Ovary (tissue), 9 donors: ENCODE results near the gene YAP1. TPM values are rescaled to one million over a fixed set of nuclear protein-coding genes. Genes with fewer than 3 reads are reported as not detected.

Source experiments
- DNase-seq, 5 donors: peaks; one replicate each; pipeline ENCODE4 v3.0.0-alpha.2; 2019 to 2020
- H3K27ac ChIP-seq, 2 donors: fragments of 200-600 bp; one replicate each; pipeline versions ENCODE4 v1.5.1 to v1.8.0; 2019 to 2022
- H3K27me3 ChIP-seq: fragments of 200-600 bp; one replicate; pipeline ENCODE4 v1.8.0; 2022
- H3K36me3 ChIP-seq: fragments of 200-600 bp; sonication (generic); one replicate; pipeline ENCODE4 v1.5.1; 2019
- H3K4me1 ChIP-seq: one replicate; pipeline ENCODE4 v1.8.1; 2013; ENCODE audit warnings: mild to moderate bottlenecking, moderate library complexity; ENCODE audit not compliant: insufficient read depth
- H3K4me3 ChIP-seq: fragments of 200-600 bp; sonication (generic); one replicate; pipeline ENCODE4 v1.5.1; 2017
- H3K9me3 ChIP-seq, 2 donors: fragments of 200-600 bp in 1 of 2; sonication (generic) in 1 of 2; one replicate each; pipeline versions ENCODE4 v1.5.1 to v1.8.1; 2013 to 2019; ENCODE audit warnings: mild to moderate bottlenecking in 1 of 2, moderate library complexity in 1 of 2
- EP300 ChIP-seq: sonication (generic); formaldehyde crosslinking; IDR thresholded peaks from one replicate; pipeline ENCODE4 v1.6.1; 2017; ENCODE audit warnings: antibody characterized with exemption
- POLR2A ChIP-seq: fragments of 450-650 bp; IDR thresholded peaks from one replicate; pipeline ENCODE4 v1.6.1; 2017; ENCODE audit warnings: antibody characterized with exemption, mild to moderate bottlenecking, moderate library complexity
- WGBS, 3 donors: extraction: QIAGEN DNeasy Blood & Tissue Kit in 1 of 3; methylation state at CpG; one replicate each; pipeline versions ENCODE4 v1.1.5 to v1.1.7; 2013 to 2017; 5-methylcytosine and 5-hydroxymethylcytosine counted together
- intact Hi-C, 4 donors: fragments of 100-400 bp; cut with DNase I; formaldehyde crosslinking; loops; one replicate each; pipeline versions ENCODE4 v1.11.0 to v1.15.1; 2022 to 2023
- polyA plus RNA-seq, 2 donors: library from polyadenylated mRNA; stranded (reverse); fragments of 200-250 nt in 1 of 2; fragments of 350-450 nt in 1 of 2; fragmentation: Illumina TruSeq in 1 of 2; extraction: RNeasy Lipid Tissue Mini Kit (QIAGEN cat#74804) in 1 of 2; gene quantifications; one replicate each; pipeline ENCODE4 v1.2.3, GENCODE V29; 2013 to 2014
- total RNA-seq, 7 donors: library from RNA; depleted of rRNA in 2 of 7; stranded (reverse); fragments of >200 nt in 2 of 7; fragmentation: NEBNext Ultra II Directional in 3 of 7; extraction: Animal tissue kit (Norgen Biotek cat#: 25700) in 3 of 7; gene quantifications; one replicate each; pipeline versions ENCODE4 v1.1.0 to v1.2.4, GENCODE V29; 2016 to 2023
- TF ChIP-seq, protein P1 (sequence below), 3 donors: fragments of 450-650 bp in 2 of 3; fragments of 200-600 bp in 1 of 3; IDR thresholded peaks; one replicate each; pipeline versions ENCODE4 v1.5.1 to v1.8.0; 2016 to 2022; ENCODE audit warnings: antibody characterized with exemption in 3 of 3, mild to moderate bottlenecking in 1 of 3
- donor health status: DM: no; HTN: no; CAD: no; lungs with moderate emphysema.
- donor health status: DM: no; HTN: no; CAD: no.
- donor health status: Bipolar disorder and iron deficiency.
- donor health status: DM: yes; HTN: yes; CAD: no.
- donor health status: DM: no; HTN: no; CAD: no.
- donor health status: DM: yes; HTN: yes; CAD: no.

YAP1 gene
- total and polyA plus RNA-seq, 9 donors = 70.3 to 184 (median 147) TPM

DNA sequence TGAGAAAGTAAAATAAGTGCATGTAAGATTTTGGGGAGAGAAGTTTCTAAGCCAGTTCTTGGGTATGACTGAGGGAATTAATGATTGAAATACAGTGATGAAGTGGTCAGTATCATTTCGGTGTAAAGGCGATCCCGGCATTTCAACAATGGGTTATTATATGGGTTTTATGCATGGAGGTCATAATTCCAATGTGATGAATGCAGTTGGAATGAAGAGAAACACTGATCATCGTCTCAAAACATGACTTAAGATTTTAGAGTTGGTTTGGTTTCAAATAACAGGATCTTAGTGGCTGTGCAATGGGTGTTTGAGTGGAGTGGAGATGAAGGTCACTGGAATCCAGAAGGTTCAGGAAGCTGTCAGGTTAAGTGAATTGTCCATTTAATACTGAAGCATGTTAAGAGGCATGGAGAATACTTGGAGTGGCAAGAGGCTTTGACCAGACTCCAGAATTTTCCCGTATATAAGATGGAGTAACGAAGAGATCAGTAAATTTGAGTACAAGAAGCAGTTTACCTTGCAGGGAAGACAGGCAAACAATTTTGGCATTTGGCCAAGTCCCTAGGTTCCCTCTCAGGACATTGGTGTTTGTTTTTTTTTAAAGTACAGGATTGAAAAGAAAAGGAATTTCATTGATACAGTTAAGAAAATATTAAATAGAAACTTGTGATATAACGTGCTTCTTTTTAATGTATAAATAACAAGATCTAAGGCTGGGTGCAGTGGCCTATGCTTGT is 110.7 kb downstream of the YAP1 start:
- H3K4me3 ChIP-seq = no peak overlapping the region
- no peaks in the 10 kb centered on the region for H3K27me3 ChIP-seq
- intact Hi-C loops = no loop called here
- peaks cover 9% of the 10 kb centered on the region for H3K4me1 ChIP-seq
- WGBS, 3 donors = 85 to 88% (median 87%) methylated on average over 7 of the region's 7 CpGs
- no peak for TF ChIP-seq POLR2A
- H3K9me3 ChIP-seq = no peaks in the 10 kb centered on the region
- no peak for DNase-seq
- no peaks in the 10 kb centered on the region for H3K36me3 ChIP-seq
- no peak overlapping the region for H3K27ac ChIP-seq

DNA sequence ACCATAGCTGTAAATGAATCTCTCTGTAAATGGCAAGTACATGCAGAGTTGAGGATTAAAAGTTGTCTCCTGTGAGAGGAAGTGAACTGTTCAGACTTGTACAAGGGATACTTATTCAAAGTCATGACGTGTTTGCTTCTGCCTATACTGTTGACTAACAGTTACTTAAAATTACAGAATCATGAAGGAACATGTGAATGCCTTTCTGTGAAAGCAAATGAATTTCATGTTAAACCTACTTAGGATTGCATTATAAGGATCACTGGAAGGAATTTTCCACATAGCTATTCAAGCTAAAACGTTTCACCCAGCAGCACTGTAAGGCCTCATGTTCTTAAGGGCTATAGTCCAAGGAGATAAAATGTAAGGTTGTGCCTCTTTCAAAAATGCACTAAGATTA is 113.6 kb downstream of the YAP1 start:
- no peak for TF ChIP-seq EP300
- TF ChIP-seq, protein P1, sequence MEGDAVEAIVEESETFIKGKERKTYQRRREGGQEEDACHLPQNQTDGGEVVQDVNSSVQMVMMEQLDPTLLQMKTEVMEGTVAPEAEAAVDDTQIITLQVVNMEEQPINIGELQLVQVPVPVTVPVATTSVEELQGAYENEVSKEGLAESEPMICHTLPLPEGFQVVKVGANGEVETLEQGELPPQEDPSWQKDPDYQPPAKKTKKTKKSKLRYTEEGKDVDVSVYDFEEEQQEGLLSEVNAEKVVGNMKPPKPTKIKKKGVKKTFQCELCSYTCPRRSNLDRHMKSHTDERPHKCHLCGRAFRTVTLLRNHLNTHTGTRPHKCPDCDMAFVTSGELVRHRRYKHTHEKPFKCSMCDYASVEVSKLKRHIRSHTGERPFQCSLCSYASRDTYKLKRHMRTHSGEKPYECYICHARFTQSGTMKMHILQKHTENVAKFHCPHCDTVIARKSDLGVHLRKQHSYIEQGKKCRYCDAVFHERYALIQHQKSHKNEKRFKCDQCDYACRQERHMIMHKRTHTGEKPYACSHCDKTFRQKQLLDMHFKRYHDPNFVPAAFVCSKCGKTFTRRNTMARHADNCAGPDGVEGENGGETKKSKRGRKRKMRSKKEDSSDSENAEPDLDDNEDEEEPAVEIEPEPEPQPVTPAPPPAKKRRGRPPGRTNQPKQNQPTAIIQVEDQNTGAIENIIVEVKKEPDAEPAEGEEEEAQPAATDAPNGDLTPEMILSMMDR (IDR thresholded peaks at IDR 0.05) = no peak
- no peak for TF ChIP-seq POLR2A
- H3K36me3 ChIP-seq = no peaks in the 10 kb centered on the region
- no peaks in the 10 kb centered on the region for H3K9me3 ChIP-seq
- peaks cover 6% of the 10 kb centered on the region for H3K4me1 ChIP-seq
- DNase-seq = no peak
- H3K4me3 ChIP-seq = no peak overlapping the region
- WGBS, 3 donors = 16 to 24% (median 21%) methylated on average over 2 of the region's 2 CpGs
- no peaks in the 10 kb centered on the region for H3K27me3 ChIP-seq
- intact Hi-C loops = no loop called here
- H3K27ac ChIP-seq = no peak overlapping the region

DNA sequence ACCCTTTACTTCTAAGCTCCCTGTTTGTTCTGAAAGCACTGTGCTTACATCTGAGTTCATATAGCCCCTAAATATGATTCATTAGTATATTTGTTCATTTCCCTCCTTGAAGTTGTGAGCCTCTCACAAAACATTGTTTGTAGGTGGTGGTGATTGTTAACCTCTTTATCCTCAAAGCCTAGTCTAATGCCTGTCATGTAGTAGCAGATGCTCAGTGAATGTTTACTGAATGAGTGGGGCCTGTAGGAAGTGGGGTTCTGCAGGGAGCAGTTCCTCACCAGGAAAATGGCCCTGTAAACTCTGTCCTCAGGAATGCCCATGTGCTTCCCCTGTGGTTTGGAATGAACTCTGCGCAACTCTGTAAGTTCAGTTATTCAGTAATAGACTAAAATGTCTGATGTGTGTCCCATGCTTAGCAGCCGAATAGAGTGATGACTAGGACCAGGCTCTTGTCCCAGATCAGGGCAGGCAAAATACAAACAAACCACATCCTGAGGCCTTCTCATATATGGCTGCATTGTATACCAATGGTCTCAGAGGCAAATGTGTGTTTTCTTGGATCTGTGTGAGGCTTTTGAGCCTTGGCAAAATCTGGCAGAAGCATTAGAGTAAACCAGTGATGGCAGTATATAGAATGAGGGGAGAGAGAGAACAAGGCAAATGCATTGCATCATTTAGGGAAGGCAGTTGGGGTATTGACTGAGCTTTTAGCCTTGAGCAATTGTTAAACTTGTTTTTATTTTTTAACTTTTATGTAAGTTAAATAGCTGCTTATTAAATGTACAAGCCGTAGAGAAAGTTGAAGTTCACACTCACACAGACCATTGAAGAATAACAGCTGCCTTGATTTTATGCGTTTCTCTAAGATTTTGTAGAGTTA is 115.7 kb downstream of the YAP1 start:
- intact Hi-C loops = no loop called here
- H3K4me1 ChIP-seq = peaks cover 6% of the 10 kb centered on the region
- TF ChIP-seq, protein P1 (IDR thresholded peaks at IDR 0.05) = no peak
- no peak for TF ChIP-seq EP300
- no peak for TF ChIP-seq POLR2A
- no peaks in the 10 kb centered on the region for H3K9me3 ChIP-seq
- H3K36me3 ChIP-seq = no peaks in the 10 kb centered on the region
- H3K4me3 ChIP-seq = no peak overlapping the region
- no peak overlapping the region for H3K27ac ChIP-seq
- H3K27me3 ChIP-seq = no peaks in the 10 kb centered on the region
- WGBS, 3 donors = 47 to 53% (median 47%) methylated on average over 4 of the region's 4 CpGs
- DNase-seq = no peak

DNA sequence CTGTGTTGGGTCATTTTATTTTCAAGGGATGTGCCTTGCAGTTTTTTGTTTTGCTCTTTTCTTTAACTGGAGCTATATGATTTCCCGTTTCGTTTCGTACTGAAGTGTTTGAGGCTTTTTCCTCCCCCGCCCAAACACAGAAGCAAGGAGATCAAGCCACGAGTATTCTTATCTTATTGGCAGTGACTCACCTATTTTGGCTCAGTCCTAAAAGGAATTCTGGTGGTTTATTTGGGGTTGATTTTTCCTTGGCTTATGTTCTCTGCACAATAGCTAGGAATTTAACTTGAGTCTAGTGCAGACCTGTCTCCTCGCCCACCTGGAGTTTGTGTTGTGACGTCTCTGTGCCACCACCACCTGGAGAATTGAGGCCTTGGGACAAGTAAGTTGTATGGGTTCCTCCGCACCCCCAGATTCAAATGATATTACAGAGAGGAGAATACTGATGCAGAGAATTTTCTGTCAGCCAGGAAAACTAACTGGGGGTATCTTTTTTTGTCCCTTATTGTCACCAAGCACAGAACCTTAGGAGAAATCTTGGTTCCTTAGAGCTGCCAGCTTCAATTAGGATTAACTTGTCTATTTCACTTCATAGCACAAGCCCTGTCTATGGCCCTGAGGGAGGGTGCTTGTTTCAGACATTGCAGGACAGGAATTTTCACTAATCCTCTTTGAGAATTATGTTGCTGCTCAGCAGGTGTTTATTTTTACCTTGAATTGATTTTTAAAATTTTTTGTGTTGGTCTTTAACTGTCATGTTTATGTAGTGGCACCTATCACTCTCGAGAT is 116.6 kb downstream of the YAP1 start:
- peaks cover 6% of the 10 kb centered on the region for H3K4me1 ChIP-seq
- DNase-seq = no peak
- H3K27me3 ChIP-seq = no peaks in the 10 kb centered on the region
- intact Hi-C loops = no loop called here
- 45 to 53% (median 53%) methylated on average over 9 of the region's 9 CpGs for WGBS, 3 donors
- H3K9me3 ChIP-seq = no peaks in the 10 kb centered on the region
- TF ChIP-seq POLR2A (no peak), EP300 (no peak)
- TF ChIP-seq, protein P1 (IDR thresholded peaks at IDR 0.05) = no peak
- no peak overlapping the region for H3K27ac ChIP-seq
- H3K36me3 ChIP-seq = no peaks in the 10 kb centered on the region
- no peak overlapping the region for H3K4me3 ChIP-seq
